ENCODE data around the gene RTTN. TPM values are rescaled to one million over a fixed set of nuclear protein-coding genes. Genes with fewer than 3 reads are reported as not detected.

Gene RTTN
- total and polyA plus RNA-seq, 9 of the 15 experiments (the other 6 are each of a cell fraction or from before 2014, with no cell fraction given), result 3.1 to 18.3 (median 10.6) TPM

DNA sequence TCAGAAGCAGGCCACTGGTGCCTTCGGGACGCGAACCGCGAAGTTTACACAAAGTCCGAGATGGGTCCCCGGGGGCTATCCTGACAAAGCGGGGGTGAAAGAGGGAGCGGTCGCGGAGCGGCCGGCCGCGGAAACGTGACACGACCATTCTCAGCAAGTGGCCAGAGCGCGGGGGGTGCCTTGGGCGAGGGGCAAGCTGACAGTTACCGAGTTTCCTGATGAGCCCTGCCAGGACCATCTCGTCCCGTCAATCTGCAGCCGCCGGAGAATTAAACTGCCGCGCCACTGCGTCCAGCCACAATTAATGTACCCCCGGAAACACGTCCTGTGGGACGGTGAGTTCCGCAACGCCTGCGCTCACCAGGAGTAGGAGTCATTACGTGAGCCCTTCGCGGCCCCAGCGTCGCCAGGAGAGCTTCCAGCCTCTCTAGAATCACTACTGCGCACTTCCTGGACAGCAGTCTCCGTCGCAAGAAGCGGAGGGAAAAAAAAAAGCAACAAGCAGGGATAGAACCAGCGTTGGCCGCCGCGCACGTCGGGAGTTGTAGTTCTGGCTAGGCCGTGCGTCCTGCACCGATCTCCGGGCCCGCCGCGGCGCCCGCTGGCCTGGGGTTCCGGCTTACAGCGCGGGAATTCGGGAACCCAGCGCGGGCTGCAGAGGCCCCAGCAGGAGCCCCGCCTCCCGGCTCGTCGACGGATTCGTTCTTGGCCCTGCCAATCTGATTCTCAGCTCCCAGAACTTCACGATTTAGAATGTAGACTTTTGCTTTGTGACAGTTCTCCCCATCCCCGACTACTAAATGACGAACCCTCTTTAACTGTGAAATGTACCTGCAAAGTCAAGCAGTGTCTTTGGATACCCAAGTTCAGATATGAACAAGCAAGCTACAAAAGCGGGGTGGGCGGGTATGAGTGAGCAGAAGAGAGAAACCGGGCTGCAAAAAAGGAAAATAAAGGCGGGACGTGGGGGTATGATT lies at the start of gene RTTN (continued):
- TF ChIP-seq SAP30 (IDR thresholded peaks at IDR 0.05; ENCODE audit: borderline replicate concordance, insufficient read depth, low read depth, low read length, poor library complexity, severe bottlenecking) (peak; percentile 90), TEAD4 (IDR thresholded peaks at IDR 0.05; ENCODE audit: low read length) (0 out of 2 replicates have a peak, but pooled peaks have one; percentile 26), TEAD4 (CRISPR knock-in tag; IDR thresholded peaks at IDR 0.05; ENCODE audit: borderline replicate concordance) (no peak), GABPA (tag; conservative IDR thresholded peaks at IDR 0.05; ENCODE audit: low read depth) (peak; percentile 93), BRD4 (IDR thresholded peaks at IDR 0.05) (no peak), IRF2 (CRISPR knock-in tag; IDR thresholded peaks at IDR 0.05) (no peak), SLC30A9 (CRISPR knock-in tag; IDR thresholded peaks at IDR 0.05) (no peak), ZFX (CRISPR knock-in tag; IDR thresholded peaks at IDR 0.05) (peak; percentile 90), ZNF695 (CRISPR knock-in tag; IDR thresholded peaks at IDR 0.05) (no peak), RBM14 (IDR thresholded peaks at IDR 0.05; ENCODE audit: borderline replicate concordance, insufficient read depth, low read depth, low read length) (no peak), RCOR1 (IDR thresholded peaks at IDR 0.05; ENCODE audit: borderline replicate concordance in 1 of 2, low read depth in 2 of 2, low read length in 2 of 2) (no peak)
- TF ChIP-seq, protein P1, sequence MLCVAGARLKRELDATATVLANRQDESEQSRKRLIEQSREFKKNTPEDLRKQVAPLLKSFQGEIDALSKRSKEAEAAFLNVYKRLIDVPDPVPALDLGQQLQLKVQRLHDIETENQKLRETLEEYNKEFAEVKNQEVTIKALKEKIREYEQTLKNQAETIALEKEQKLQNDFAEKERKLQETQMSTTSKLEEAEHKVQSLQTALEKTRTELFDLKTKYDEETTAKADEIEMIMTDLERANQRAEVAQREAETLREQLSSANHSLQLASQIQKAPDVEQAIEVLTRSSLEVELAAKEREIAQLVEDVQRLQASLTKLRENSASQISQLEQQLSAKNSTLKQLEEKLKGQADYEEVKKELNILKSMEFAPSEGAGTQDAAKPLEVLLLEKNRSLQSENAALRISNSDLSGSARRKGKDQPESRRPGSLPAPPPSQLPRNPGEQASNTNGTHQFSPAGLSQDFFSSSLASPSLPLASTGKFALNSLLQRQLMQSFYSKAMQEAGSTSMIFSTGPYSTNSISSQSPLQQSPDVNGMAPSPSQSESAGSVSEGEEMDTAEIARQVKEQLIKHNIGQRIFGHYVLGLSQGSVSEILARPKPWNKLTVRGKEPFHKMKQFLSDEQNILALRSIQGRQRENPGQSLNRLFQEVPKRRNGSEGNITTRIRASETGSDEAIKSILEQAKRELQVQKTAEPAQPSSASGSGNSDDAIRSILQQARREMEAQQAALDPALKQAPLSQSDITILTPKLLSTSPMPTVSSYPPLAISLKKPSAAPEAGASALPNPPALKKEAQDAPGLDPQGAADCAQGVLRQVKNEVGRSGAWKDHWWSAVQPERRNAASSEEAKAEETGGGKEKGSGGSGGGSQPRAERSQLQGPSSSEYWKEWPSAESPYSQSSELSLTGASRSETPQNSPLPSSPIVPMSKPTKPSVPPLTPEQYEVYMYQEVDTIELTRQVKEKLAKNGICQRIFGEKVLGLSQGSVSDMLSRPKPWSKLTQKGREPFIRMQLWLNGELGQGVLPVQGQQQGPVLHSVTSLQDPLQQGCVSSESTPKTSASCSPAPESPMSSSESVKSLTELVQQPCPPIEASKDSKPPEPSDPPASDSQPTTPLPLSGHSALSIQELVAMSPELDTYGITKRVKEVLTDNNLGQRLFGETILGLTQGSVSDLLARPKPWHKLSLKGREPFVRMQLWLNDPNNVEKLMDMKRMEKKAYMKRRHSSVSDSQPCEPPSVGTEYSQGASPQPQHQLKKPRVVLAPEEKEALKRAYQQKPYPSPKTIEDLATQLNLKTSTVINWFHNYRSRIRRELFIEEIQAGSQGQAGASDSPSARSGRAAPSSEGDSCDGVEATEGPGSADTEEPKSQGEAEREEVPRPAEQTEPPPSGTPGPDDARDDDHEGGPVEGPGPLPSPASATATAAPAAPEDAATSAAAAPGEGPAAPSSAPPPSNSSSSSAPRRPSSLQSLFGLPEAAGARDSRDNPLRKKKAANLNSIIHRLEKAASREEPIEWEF (CRISPR knock-in tag; IDR thresholded peaks at IDR 0.05), result no peak
- TF ChIP-seq, protein P2, sequence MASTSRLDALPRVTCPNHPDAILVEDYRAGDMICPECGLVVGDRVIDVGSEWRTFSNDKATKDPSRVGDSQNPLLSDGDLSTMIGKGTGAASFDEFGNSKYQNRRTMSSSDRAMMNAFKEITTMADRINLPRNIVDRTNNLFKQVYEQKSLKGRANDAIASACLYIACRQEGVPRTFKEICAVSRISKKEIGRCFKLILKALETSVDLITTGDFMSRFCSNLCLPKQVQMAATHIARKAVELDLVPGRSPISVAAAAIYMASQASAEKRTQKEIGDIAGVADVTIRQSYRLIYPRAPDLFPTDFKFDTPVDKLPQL (IDR thresholded peaks at IDR 0.05; ENCODE audit: extremely low read depth, insufficient read length), result no peak
